PC-9 (cell line): ENCODE data around the gene GOLPH3L.

Source experiments
- EZH2 ChIP-seq: fragments of 200-600 bp; sonication (generic); IDR thresholded peaks from 2 replicates; pipeline ENCODE4 v1.8.0; 2017; ENCODE audit warnings: antibody characterized with exemption, low read depth
- TF ChIP-seq, protein P1 (sequence below): fragments of 200-600 bp; sonication (generic); conservative IDR thresholded peaks from 2 replicates; pipeline ENCODE4 v1.6.1; 2017; ENCODE audit warnings: mixed run types, antibody characterized with exemption, mild to moderate bottlenecking, moderate library complexity

DNA sequence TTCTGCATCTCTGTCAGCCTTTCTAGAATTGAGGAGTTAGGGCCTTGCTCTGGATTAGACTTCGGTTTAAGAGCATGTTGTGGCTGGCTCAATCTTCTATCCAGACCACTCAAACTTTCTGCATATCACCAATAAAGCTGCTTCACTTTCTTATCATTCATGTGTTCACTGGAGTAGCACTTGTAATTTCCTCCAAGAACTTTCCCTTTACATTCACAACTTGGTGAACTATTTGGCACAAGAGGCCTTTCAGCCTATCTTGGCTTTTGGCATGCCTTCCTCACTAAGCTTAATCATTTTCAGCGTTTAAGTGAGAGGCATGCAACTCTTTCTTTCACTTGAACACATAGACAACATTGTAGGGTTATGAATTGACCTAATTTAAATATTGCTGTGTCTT is 27.4 kb upstream of the GOLPH3L start:
- TF ChIP-seq, protein P1, sequence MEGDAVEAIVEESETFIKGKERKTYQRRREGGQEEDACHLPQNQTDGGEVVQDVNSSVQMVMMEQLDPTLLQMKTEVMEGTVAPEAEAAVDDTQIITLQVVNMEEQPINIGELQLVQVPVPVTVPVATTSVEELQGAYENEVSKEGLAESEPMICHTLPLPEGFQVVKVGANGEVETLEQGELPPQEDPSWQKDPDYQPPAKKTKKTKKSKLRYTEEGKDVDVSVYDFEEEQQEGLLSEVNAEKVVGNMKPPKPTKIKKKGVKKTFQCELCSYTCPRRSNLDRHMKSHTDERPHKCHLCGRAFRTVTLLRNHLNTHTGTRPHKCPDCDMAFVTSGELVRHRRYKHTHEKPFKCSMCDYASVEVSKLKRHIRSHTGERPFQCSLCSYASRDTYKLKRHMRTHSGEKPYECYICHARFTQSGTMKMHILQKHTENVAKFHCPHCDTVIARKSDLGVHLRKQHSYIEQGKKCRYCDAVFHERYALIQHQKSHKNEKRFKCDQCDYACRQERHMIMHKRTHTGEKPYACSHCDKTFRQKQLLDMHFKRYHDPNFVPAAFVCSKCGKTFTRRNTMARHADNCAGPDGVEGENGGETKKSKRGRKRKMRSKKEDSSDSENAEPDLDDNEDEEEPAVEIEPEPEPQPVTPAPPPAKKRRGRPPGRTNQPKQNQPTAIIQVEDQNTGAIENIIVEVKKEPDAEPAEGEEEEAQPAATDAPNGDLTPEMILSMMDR = no peak
- TF ChIP-seq EZH2 = no peak
